HepG2 (cell line): ENCODE data around the gene SLC29A2. TPM values are rescaled to one million over a fixed set of nuclear protein-coding genes. Genes with fewer than 3 reads are reported as not detected.

ENCODE experiments used
- IRX3 ChIP-seq: sonication (generic); formaldehyde crosslinking; IDR thresholded peaks from 2 replicates; pipeline ENCODE4 v1.8.1; 2023; ENCODE audit warnings: mild to moderate bottlenecking, low read depth, missing genetic modification reagents, borderline replicate concordance
- NFE2 ChIP-seq: sonication (generic); formaldehyde crosslinking; IDR thresholded peaks from 2 replicates; pipeline ENCODE4 v1.4.0; 2020; ENCODE audit warnings: missing genetic modification reagents
- PRDM10 ChIP-seq: sonication (generic); formaldehyde crosslinking; IDR thresholded peaks from 2 replicates; pipeline ENCODE4 v1.4.0; 2020; ENCODE audit warnings: low read depth, missing genetic modification reagents
- SALL1 ChIP-seq: sonication (generic); formaldehyde crosslinking; IDR thresholded peaks from 2 replicates; pipeline ENCODE4 v1.8.0; 2022; ENCODE audit warnings: mild to moderate bottlenecking, missing genetic modification reagents
- SIN3A ChIP-seq: IDR thresholded peaks from 2 replicates; pipeline ENCODE4 v1.6.1; 2011; ENCODE audit warnings: low read depth, mild to moderate bottlenecking, control low read depth, low read length, borderline replicate concordance
- ZFX ChIP-seq: sonication (generic); formaldehyde crosslinking; IDR thresholded peaks from 2 replicates; pipeline ENCODE4 v1.4.0; 2020; ENCODE audit warnings: mild to moderate bottlenecking, low read depth, missing genetic modification reagents, moderate library complexity
- ZNF142 ChIP-seq: sonication (generic); formaldehyde crosslinking; IDR thresholded peaks from 2 replicates; pipeline ENCODE4 v1.4.0; 2020; ENCODE audit warnings: missing genetic modification reagents
- ZNF143 ChIP-seq: sonication (generic); formaldehyde crosslinking; IDR thresholded peaks from 2 replicates; pipeline ENCODE4 v1.4.0; 2020; ENCODE audit warnings: missing genetic modification reagents
- ZNF260 ChIP-seq: sonication (generic); formaldehyde crosslinking; IDR thresholded peaks from 2 replicates; pipeline ENCODE4 v1.4.0; 2020; ENCODE audit warnings: missing genetic modification reagents, low read depth, mild to moderate bottlenecking, borderline replicate concordance
- ZNF558 ChIP-seq: sonication (generic); formaldehyde crosslinking; IDR thresholded peaks from 2 replicates; pipeline ENCODE4 v1.9.0; 2022; ENCODE audit warnings: mild to moderate bottlenecking, missing genetic modification reagents, borderline replicate concordance
- polyA plus RNA-seq, 8 experiments: library from polyadenylated mRNA; depleted of rRNA in 3 of 8; stranded (reverse) in 7 of 8; unstranded in 1 of 8; fragments of >200 nt; fragmentation: Illumina TruSeq in 4 of 8; extraction: Trizol in 4 of 8; gene quantifications; 2 replicates each; pipeline versions ENCODE4 v1.2.1 to v1.2.3, GENCODE V29; 2011 to 2016; ENCODE audit warnings: low read depth in 4 of 8, missing spikeins in 1 of 8, mixed read lengths in 1 of 8; ENCODE audit not compliant: insufficient read depth in 1 of 8
- total RNA-seq, 5 experiments: library from RNA; depleted of rRNA; stranded (reverse); fragments of >200 nt; fragmentation: Illumina TruSeq; extraction: Trizol; gene quantifications; 2 replicates each; pipeline ENCODE4 v1.2.3, GENCODE V29; 2016; ENCODE audit warnings: low read depth in 1 of 5
- TF ChIP-seq, protein P1 (sequence below): sonication (generic); formaldehyde crosslinking; IDR thresholded peaks from 2 replicates; pipeline ENCODE4 v1.5.0; 2020; ENCODE audit warnings: missing genetic modification reagents, mild to moderate bottlenecking, borderline replicate concordance
- TF ChIP-seq, protein P2 (sequence below): sonication (generic); formaldehyde crosslinking; conservative IDR thresholded peaks from 2 replicates; pipeline ENCODE4 v1.4.0; 2020; ENCODE audit warnings: missing genetic modification reagents
- TF ChIP-seq, protein P3 (sequence below): sonication (generic); formaldehyde crosslinking; IDR thresholded peaks from 2 replicates; pipeline ENCODE4 v1.5.1; 2020; ENCODE audit warnings: missing genetic modification reagents, mild to moderate bottlenecking, borderline replicate concordance

The SLC29A2 gene
- total and polyA plus RNA-seq, 2 of the 13 experiments (the other 11 are each of a cell fraction or from before 2014, with no cell fraction given): 0.63 to 0.66 TPM

DNA sequence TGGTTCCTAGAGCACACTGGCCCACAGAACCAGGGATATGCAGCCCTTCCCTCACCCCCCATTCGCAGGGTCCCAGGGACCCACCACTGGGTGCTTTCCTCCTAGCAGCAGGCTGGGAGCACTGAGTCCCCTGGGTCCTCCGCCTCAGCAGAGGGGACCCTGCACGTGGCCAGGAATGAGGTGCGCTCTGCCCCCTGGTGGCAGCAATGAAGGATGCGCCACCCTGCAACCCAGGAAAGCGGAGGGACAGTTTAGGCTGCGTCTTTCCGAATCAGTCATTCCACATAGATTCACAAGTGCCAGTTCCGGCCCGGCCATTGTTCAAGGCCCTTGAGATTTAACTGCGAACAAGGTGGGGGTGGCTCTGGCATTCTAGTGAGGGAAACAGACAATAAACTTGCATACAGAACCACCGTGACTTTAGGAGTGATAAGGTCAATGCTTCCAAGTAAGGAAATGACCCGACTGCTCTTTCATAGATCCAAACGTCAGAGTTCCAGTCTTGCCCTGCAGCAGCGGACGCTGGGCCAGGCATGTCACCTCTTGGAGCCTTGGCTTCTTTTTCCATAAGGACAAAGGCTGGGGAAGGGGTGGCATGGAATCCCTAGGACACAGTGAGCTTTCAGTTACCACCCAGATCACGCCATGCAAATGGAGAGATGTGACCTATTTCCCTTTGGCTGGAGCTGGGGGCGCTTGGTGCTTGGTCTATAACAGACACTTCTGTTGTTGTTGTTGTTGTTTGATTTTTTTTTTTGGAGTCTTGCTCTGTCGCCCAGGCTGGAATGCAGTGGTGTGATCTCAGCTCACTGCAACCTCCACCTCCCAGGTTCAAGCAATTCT, 43.0 kb downstream of the SLC29A2 start (continued):
- TF ChIP-seq, protein P1, sequence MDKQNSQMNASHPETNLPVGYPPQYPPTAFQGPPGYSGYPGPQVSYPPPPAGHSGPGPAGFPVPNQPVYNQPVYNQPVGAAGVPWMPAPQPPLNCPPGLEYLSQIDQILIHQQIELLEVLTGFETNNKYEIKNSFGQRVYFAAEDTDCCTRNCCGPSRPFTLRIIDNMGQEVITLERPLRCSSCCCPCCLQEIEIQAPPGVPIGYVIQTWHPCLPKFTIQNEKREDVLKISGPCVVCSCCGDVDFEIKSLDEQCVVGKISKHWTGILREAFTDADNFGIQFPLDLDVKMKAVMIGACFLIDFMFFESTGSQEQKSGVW: no peak
- TF ChIP-seq, protein P2, sequence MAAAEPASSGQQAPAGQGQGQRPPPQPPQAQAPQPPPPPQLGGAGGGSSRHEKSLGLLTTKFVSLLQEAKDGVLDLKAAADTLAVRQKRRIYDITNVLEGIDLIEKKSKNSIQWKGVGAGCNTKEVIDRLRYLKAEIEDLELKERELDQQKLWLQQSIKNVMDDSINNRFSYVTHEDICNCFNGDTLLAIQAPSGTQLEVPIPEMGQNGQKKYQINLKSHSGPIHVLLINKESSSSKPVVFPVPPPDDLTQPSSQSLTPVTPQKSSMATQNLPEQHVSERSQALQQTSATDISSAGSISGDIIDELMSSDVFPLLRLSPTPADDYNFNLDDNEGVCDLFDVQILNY: no peak
- peak; percentile 81 for TF ChIP-seq SALL1 (CRISPR knock-in tag)
- TF ChIP-seq ZNF260 (CRISPR knock-in tag): no peak
- TF ChIP-seq SIN3A: no peak; the same call in 1 of the 2 replicates
- peak; percentile 68; the same call in 1 of the 2 replicates for TF ChIP-seq ZNF142 (CRISPR knock-in tag)
- peak; percentile 75; the same call in 1 of the 2 replicates for TF ChIP-seq ZFX
- TF ChIP-seq PRDM10 (CRISPR knock-in tag): no peak; the same call in 1 of the 2 replicates
- TF ChIP-seq ZNF558 (CRISPR knock-in tag): no peak
- no peak for TF ChIP-seq IRX3 (CRISPR knock-in tag)
- TF ChIP-seq NFE2 (CRISPR knock-in tag): no peak
- TF ChIP-seq ZNF143 (CRISPR knock-in tag): peak; percentile 43; the same call in 1 of the 2 replicates
- TF ChIP-seq, protein P3, sequence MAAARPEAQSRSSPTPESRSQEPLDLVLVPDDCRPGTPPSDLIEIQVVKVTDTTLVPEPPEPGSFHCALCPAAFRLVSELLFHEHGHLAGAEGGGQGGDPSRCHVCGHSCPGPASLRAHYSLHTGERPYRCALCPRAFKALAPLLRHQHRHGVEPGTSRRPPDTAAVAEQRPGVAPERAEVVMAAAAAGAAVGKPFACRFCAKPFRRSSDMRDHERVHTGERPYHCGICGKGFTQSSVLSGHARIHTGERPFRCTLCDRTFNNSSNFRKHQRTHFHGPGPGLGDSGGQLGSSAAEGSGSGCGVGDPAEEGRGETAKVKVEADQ (CRISPR knock-in tag): no peak
